Hepatocyte (in vitro differentiated cells): ENCODE results near the gene DPYD. TPM values are rescaled to one million over a fixed set of nuclear protein-coding genes. Genes with fewer than 3 reads are reported as not detected.

Experiments used
- DNase-seq: peaks from one replicate; pipeline ENCODE4 v3.0.0-alpha.2; 2016; ENCODE audit warnings: low spot score
- H2AFZ ChIP-seq: fragments of 200-600 bp; sonication (generic); 2 replicates; pipeline ENCODE4 v1.6.0; 2016; ENCODE audit warnings: antibody characterized with exemption, mild to moderate bottlenecking
- H3K27ac ChIP-seq: fragments of 200-600 bp; sonication (generic); 2 replicates; pipeline ENCODE4 v1.5.1; 2016; ENCODE audit warnings: mild to moderate bottlenecking
- H3K27me3 ChIP-seq: fragments of 200-600 bp; sonication (generic); 2 replicates; pipeline ENCODE4 v1.6.1; 2016
- H3K36me3 ChIP-seq: fragments of 200-600 bp; sonication (generic); replicated peaks from 2 replicates; pipeline ENCODE4 v1.5.1; 2016; ENCODE audit warnings: low read depth; ENCODE audit not compliant: insufficient read depth
- H3K4me1 ChIP-seq: fragments of 200-600 bp; sonication (generic); 2 replicates; pipeline ENCODE4 v1.5.1; 2016; ENCODE audit warnings: mild to moderate bottlenecking, moderate library complexity; ENCODE audit not compliant: insufficient read depth
- H3K4me2 ChIP-seq: fragments of 200-600 bp; sonication (generic); 2 replicates; pipeline ENCODE4 v1.6.0; 2016
- H3K4me3 ChIP-seq: fragments of 200-600 bp; sonication (generic); 2 replicates; pipeline ENCODE4 v1.5.1; 2016; ENCODE audit warnings: mild to moderate bottlenecking
- H3K79me2 ChIP-seq: fragments of 200-600 bp; sonication (generic); 2 replicates; pipeline ENCODE4 v1.6.0; 2017; ENCODE audit warnings: mild to moderate bottlenecking
- H3K9me2 ChIP-seq: fragments of 200-600 bp; sonication (generic); replicated peaks from 2 replicates; pipeline ENCODE4 v1.6.0; 2017; ENCODE audit warnings: mild to moderate bottlenecking; ENCODE audit not compliant: insufficient read depth
- H3K9me3 ChIP-seq: fragments of 200-600 bp; sonication (generic); 2 replicates; pipeline ENCODE4 v1.5.1; 2016; ENCODE audit warnings: low read depth, mild to moderate bottlenecking
- H4K20me1 ChIP-seq: fragments of 200-600 bp; sonication (generic); 2 replicates; pipeline ENCODE4 v1.6.0; 2016; ENCODE audit warnings: mild to moderate bottlenecking; ENCODE audit not compliant: insufficient read depth, poor library complexity, severe bottlenecking
- EZH2 ChIP-seq: fragments of 200-600 bp; sonication (generic); IDR thresholded peaks from 2 replicates; pipeline ENCODE4 v1.6.1; 2016; ENCODE audit warnings: antibody characterized with exemption, mild to moderate bottlenecking, borderline replicate concordance
- EZH2phosphoT487 ChIP-seq: fragments of 200-600 bp; sonication (generic); IDR thresholded peaks from one replicate; pipeline ENCODE4 v1.6.1; 2018; ENCODE audit warnings: antibody characterized with exemption, mild to moderate bottlenecking, low read depth, moderate library complexity; ENCODE audit not compliant: unreplicated experiment, severe bottlenecking
- WGBS: methylation state at CpG from one replicate; pipeline ENCODE4 v1.1.6; 2016; ENCODE audit warnings: low lambda C conversion rate; ENCODE audit errors: missing lambda C conversion rate; 5-methylcytosine and 5-hydroxymethylcytosine counted together
- polyA plus RNA-seq: library from polyadenylated mRNA; unstranded; fragments of >200 nt; fragmentation: Nextera tagmentation; extraction: Ambion mirVana; gene quantifications from 2 replicates; pipeline ENCODE4 v1.2.1, GENCODE V29; 2016
- total RNA-seq: library from RNA; depleted of rRNA; stranded (reverse); fragments of >200 nt; gene quantifications from 2 replicates; pipeline ENCODE4 v1.2.3, GENCODE V29; 2014
- TF ChIP-seq, protein P1 (sequence below): fragments of 200-600 bp; sonication (generic); IDR thresholded peaks from 2 replicates; pipeline ENCODE4 v1.5.1; 2016; ENCODE audit warnings: antibody characterized with exemption, mild to moderate bottlenecking; ENCODE audit not compliant: poor library complexity

DPYD gene
- total RNA-seq: 18.8 and 21.8 TPM in 2 replicates
- polyA plus RNA-seq: 5.2 and 7.5 TPM in 2 replicates

DNA sequence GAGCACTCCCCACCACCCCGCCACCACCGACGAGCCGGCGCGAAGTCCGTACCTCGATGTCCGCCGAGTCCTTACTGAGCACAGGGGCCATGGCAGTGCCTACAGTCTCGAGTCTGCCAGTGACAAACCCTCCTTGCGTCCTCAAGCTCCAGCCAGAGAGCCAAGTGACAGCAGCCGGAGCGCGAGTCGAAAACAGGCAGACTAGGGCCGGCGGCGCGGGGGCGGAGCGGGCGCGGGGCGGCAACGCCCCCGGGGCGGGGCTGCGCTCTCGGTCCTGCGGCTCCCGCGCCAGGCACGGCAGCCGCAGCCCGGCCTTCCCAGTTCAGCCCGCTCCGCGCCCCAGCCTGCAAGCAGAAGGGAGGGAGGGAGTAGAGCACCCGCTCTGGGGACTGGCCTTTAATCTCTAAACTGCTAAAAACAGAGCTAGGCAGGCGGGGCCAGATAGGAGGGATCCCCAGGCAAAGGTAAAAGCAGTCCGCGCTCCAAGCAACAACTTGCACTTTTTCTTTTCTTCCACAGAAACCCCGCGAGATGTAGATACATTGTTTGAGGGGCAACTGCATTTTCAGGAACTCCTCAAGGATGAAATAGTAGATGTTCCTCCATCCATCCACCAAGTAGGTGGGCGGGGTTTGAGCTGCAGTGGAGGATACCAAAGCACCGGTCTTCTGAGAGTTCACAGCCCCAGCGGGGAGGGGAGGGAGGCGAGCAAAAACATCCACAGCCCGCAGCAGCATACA is at the start of gene DPYD:
Gene DPYD (minus strand): TSS at position 203 of the 740 bp plus-strand sequence. CDS start 112 bp downstream, at position 91.
- Histone ChIP-seq H3K4me3 (peak within 1 kb of the TSS; percentile 89), H3K9me3 (no peaks in the 10 kb centered on the region), H2AFZ (peak within 1 kb of the TSS; percentile 97), H4K20me1 (no peaks in the 10 kb centered on the region), H3K36me3 (no peaks in the 10 kb centered on the region), H3K9me2 (no peaks in the 10 kb centered on the region), H3K4me1 (no peaks in the 10 kb centered on the region), H3K27ac (peak within 1 kb of the TSS; percentile 68), H3K27me3 (peaks cover 4% of the 10 kb centered on the region), H3K4me2 (peak within 1 kb of the TSS; percentile 87), H3K79me2 (peaks cover 4% of the 10 kb centered on the region)
- WGBS: under 1% methylated on average over 46 of the region's 50 CpGs
- peak; percentile 93 for DNase-seq
- TF ChIP-seq EZH2: no peak
- TF ChIP-seq EZH2phosphoT487: no peak
- TF ChIP-seq, protein P1, sequence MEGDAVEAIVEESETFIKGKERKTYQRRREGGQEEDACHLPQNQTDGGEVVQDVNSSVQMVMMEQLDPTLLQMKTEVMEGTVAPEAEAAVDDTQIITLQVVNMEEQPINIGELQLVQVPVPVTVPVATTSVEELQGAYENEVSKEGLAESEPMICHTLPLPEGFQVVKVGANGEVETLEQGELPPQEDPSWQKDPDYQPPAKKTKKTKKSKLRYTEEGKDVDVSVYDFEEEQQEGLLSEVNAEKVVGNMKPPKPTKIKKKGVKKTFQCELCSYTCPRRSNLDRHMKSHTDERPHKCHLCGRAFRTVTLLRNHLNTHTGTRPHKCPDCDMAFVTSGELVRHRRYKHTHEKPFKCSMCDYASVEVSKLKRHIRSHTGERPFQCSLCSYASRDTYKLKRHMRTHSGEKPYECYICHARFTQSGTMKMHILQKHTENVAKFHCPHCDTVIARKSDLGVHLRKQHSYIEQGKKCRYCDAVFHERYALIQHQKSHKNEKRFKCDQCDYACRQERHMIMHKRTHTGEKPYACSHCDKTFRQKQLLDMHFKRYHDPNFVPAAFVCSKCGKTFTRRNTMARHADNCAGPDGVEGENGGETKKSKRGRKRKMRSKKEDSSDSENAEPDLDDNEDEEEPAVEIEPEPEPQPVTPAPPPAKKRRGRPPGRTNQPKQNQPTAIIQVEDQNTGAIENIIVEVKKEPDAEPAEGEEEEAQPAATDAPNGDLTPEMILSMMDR: no peak

DNA sequence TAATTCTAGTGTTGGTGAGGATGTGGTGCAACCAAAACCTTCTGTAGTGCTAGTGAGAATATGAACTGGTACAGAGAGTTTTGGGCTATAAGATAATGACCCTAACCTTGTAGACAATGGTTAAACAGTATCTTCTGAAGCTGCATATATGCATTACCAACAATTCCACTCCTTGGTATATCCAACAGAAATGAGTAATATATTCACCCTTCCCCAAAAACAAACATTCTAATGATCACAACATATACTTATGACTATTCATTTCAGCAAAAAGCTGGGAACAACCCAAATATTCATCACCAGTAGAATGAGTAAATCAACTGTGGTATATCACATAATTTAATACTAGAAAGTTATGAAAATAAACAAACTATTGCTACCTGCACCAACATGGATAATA is 39.6 kb upstream of the DPYD start:
- no peaks in the 10 kb centered on the region for H3K36me3 ChIP-seq
- no peaks in the 10 kb centered on the region for H3K9me2 ChIP-seq
- no peaks in the 10 kb centered on the region for H3K79me2 ChIP-seq
- H3K4me3 ChIP-seq: no peak overlapping the region
- H3K4me2 ChIP-seq: no peak overlapping the region
- H3K9me3 ChIP-seq: no peaks in the 10 kb centered on the region
- H4K20me1 ChIP-seq: no peaks in the 10 kb centered on the region
- H3K27ac ChIP-seq: no peak overlapping the region
- no peak overlapping the region for H2AFZ ChIP-seq
- H3K4me1 ChIP-seq: no peaks in the 10 kb centered on the region
- TF ChIP-seq EZH2phosphoT487: no peak
- TF ChIP-seq EZH2: no peak
- TF ChIP-seq, protein P1: no peak
- no peaks in the 10 kb centered on the region for H3K27me3 ChIP-seq
- DNase-seq: no peak

DNA sequence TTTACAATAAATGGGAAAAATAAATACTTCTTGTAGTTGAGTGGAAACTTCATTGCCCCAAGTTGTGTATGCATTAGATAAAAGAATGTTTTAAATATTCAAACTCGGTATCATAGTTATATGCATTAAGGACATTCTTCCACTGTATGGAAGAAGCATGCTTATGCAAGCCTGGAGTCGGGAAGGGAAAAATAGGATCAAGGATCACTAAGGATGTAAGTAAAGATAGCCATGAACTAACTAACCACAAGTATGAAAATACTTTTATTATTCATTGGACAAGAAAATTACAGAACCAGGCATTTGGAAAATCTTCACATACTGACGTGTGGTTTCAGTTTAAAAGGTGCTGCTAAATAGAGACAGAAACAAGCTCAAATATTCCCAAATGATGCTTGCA is 26.9 kb upstream of the DPYD start:
- Histone ChIP-seq H3K27me3 (no peaks in the 10 kb centered on the region), H3K4me2 (no peak overlapping the region), H3K79me2 (no peaks in the 10 kb centered on the region), H4K20me1 (no peaks in the 10 kb centered on the region), H2AFZ (no peak overlapping the region), H3K27ac (no peak overlapping the region), H3K9me2 (no peaks in the 10 kb centered on the region), H3K9me3 (no peaks in the 10 kb centered on the region), H3K36me3 (no peaks in the 10 kb centered on the region), H3K4me3 (no peak overlapping the region), H3K4me1 (no peaks in the 10 kb centered on the region)
- TF ChIP-seq EZH2phosphoT487 (no peak), EZH2 (no peak)
- TF ChIP-seq, protein P1: no peak
- no peak for DNase-seq
- 80% methylated on average over 3 of the region's 3 CpGs for WGBS

DNA sequence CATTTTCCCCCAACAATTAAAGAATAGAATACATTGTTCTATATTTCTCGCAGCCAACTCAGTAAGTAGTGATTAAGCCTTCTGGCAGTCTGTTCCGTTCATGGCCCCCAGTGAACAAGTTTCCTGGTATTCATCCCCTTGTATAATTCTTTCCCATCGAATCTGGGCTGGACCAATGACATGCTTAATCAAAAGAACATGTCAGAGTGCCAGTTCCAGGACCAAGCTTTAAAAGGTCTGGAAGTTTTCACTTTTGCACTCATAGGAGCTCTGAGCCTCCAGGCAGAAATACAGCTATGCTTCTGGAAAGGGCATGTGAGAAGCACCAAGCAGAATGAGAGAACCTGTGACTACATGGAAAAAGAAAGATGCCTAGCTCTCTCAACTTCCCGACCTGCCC is 22.5 kb upstream of the DPYD start:
- Histone ChIP-seq H3K4me1 (no peaks in the 10 kb centered on the region), H3K4me3 (no peak overlapping the region), H3K27ac (no peak overlapping the region), H3K79me2 (no peaks in the 10 kb centered on the region), H3K36me3 (no peaks in the 10 kb centered on the region), H4K20me1 (no peaks in the 10 kb centered on the region), H3K9me2 (no peaks in the 10 kb centered on the region), H2AFZ (no peak overlapping the region), H3K4me2 (no peak overlapping the region), H3K9me3 (no peaks in the 10 kb centered on the region), H3K27me3 (no peaks in the 10 kb centered on the region)
- TF ChIP-seq EZH2phosphoT487 (no peak), EZH2 (no peak)
- TF ChIP-seq, protein P1: no peak
- WGBS: 61% methylated on average over 4 of the region's 4 CpGs
- no peak for DNase-seq
